B cell (primary cell): ENCODE data around the gene ARMS2. TPM values are rescaled to one million over a fixed set of nuclear protein-coding genes. Genes with fewer than 3 reads are reported as not detected.

Experiments
- ATAC-seq: fragments of 200-7000 bp; cut with Tn5 transposase; one replicate; pipeline ENCODE4 v1.10.0; 2021; ENCODE audit warnings: low read depth, mild to moderate bottlenecking, moderate number of reproducible peaks, moderate library complexity
- CTCF ChIA-PET: fragments of 350-600 bp; sonication (Branson Sonifier 250); formaldehyde crosslinking; loops from one replicate; lab custom pipeline; 2021; ENCODE audit warnings: antibody characterized with exemption, inconsistent platforms; lab: Charles Lee
- POLR2A ChIA-PET: fragments of 350-600 bp; sonication (Branson Sonifier 250); formaldehyde crosslinking; loops from one replicate; lab custom pipeline; 2021; ENCODE audit warnings: antibody characterized with exemption; lab: Charles Lee
- DNase-seq: peaks from one replicate; pipeline ENCODE4 v3.0.0; 2013
- H2AFZ ChIP-seq: 2 replicates; pipeline ENCODE4 v1.6.1; 2012; ENCODE audit warnings: mild to moderate bottlenecking, low read depth, low read length; ENCODE audit not compliant: insufficient read depth, poor library complexity, severe bottlenecking
- H3K27ac ChIP-seq, 2 donors: 1 replicate in 1 of 2; 2 replicates in 1 of 2; pipeline ENCODE4 v1.5.1; 2012 to 2013; ENCODE audit warnings: low read length in 2 of 2, mild to moderate bottlenecking in 2 of 2, moderate library complexity in 1 of 2
- H3K27me3 ChIP-seq, 4 experiments: fragments of 200-600 bp in 1 of 4; sonication (generic) in 1 of 4; replicated peaks in 1 of 4; 1 replicate in 2 of 4; 2 replicates in 2 of 4; pipeline versions ENCODE4 v1.6.1 to v1.7.0; 2013 to 2016; ENCODE audit warnings: low read length in 3 of 4, mild to moderate bottlenecking in 2 of 4, mixed read lengths in 1 of 4, moderate library complexity in 1 of 4; ENCODE audit not compliant: insufficient read depth in 4 of 4, control insufficient read depth in 3 of 4; ENCODE audit errors: control extremely low read depth in 1 of 4
- H3K36me3 ChIP-seq, 2 experiments: replicated peaks in 1 of 2; 1 replicate in 1 of 2; 2 replicates in 1 of 2; pipeline versions ENCODE4 v1.6.1 to v1.7.1; 2013; ENCODE audit warnings: low read length in 1 of 2; ENCODE audit not compliant: insufficient read depth in 2 of 2, control insufficient read depth in 1 of 2; ENCODE audit errors: control extremely low read depth in 1 of 2, extremely low read depth in 1 of 2
- H3K4me1 ChIP-seq, 2 donors: fragments of 200-600 bp in 1 of 2; sonication (generic) in 1 of 2; 1 replicate in 1 of 2; 2 replicates in 1 of 2; pipeline versions ENCODE4 v1.5.1 to v1.6.1; 2013 to 2017; ENCODE audit warnings: low read length in 2 of 2; ENCODE audit not compliant: control insufficient read depth in 2 of 2, insufficient read depth in 2 of 2
- H3K4me2 ChIP-seq: replicated peaks from 2 replicates; pipeline ENCODE3; 2012; ENCODE audit warnings: mild to moderate bottlenecking, low read depth, low read length; ENCODE audit not compliant: poor library complexity, severe bottlenecking
- H3K4me3 ChIP-seq, 5 experiments: fragments of 200-600 bp in 1 of 5; sonication (generic) in 1 of 5; 1 replicate in 3 of 5; 2 replicates in 2 of 5; pipeline versions ENCODE4 v1.5.1 to v1.7.0; 2011 to 2016; ENCODE audit warnings: low read length in 4 of 5, mild to moderate bottlenecking in 4 of 5, low read depth in 2 of 5, control low read depth in 1 of 5, moderate library complexity in 1 of 5; ENCODE audit not compliant: insufficient read depth in 1 of 5; ENCODE audit errors: control extremely low read depth in 1 of 5, extremely low read depth in 1 of 5
- H3K79me2 ChIP-seq: fragments of 200-600 bp; sonication (generic); one replicate; pipeline ENCODE4 v1.6.0; 2016; ENCODE audit warnings: low read length; ENCODE audit not compliant: control insufficient read depth, insufficient read depth
- H3K9ac ChIP-seq: fragments of 200-600 bp; sonication (generic); 2 replicates; pipeline ENCODE4 v1.6.1; 2017; ENCODE audit warnings: mild to moderate bottlenecking, low read length, moderate library complexity
- H3K9me3 ChIP-seq, 3 donors: one replicate each; pipeline versions ENCODE4 v1.6.1 to v1.7.1; 2013; ENCODE audit warnings: low read length in 2 of 3; ENCODE audit not compliant: control insufficient read depth in 2 of 3, insufficient read depth in 1 of 3; ENCODE audit errors: control extremely low read depth in 1 of 3
- H4K20me1 ChIP-seq: 2 replicates; pipeline ENCODE4 v1.6.0; 2012; ENCODE audit warnings: mild to moderate bottlenecking, low read length; ENCODE audit not compliant: insufficient read depth, control insufficient read depth, poor library complexity, severe bottlenecking
- H3K27ac Mint-ChIP-seq: one replicate; pipeline ENCODE4 v1.8.0; 2021; ENCODE audit warnings: mixed read lengths
- H3K27me3 Mint-ChIP-seq: one replicate; pipeline ENCODE4 v1.8.0; 2021; ENCODE audit warnings: mixed read lengths
- H3K4me1 Mint-ChIP-seq: one replicate; pipeline ENCODE4 v1.8.0; 2021; ENCODE audit warnings: mixed read lengths
- H3K4me3 Mint-ChIP-seq: one replicate; pipeline ENCODE4 v1.8.0; 2021; ENCODE audit warnings: mixed read lengths
- H3K9me3 Mint-ChIP-seq: one replicate; pipeline ENCODE4 v1.8.0; 2022; ENCODE audit warnings: mixed read lengths; ENCODE audit not compliant: insufficient read depth
- CTCF ChIP-seq: fragments of 200-600 bp; IDR thresholded peaks from one replicate; pipeline ENCODE4 v1.8.0; 2022; ENCODE audit warnings: antibody characterized with exemption, mild to moderate bottlenecking
- EZH2 ChIP-seq: IDR thresholded peaks from 2 replicates; pipeline ENCODE4 v1.6.1; 2012; ENCODE audit warnings: borderline replicate concordance, low read depth, mild to moderate bottlenecking, moderate library complexity, low read length; ENCODE audit not compliant: insufficient read depth, poor library complexity, severe bottlenecking
- WGBS: methylation state at CpG from one replicate; pipeline ENCODE4 v1.1.5; 2013; ENCODE audit warnings: missing lambda C conversion rate; ENCODE audit not compliant: insufficient coverage; 5-methylcytosine and 5-hydroxymethylcytosine counted together
- intact Hi-C: fragments of 100-400 bp; cut with micrococcal nuclease; formaldehyde crosslinking; loops from one replicate; pipeline ENCODE4 v1.10.0; 2022
- polyA plus RNA-seq: library from polyadenylated mRNA; depleted of rRNA; stranded (reverse); fragments of >200 nt; gene quantifications from 2 replicates; pipeline ENCODE4 v1.2.3, GENCODE V29; 2012
- total RNA-seq, 2 donors: library from RNA; stranded (reverse); fragments of 120-200 nt in 1 of 2; gene quantifications; 1 replicate in 1 of 2; 2 replicates in 1 of 2; pipeline versions ENCODE4 v1.2.3 to v1.2.4, GENCODE V29; 2013 to 2022

The ARMS2 gene
- total and polyA plus RNA-seq, 2 donors (not counting 1 experiment from before 2014, with no cell fraction given), result not detected

GRCh38 chr10:122463466-122464249 is 9.2 kb downstream of the ARMS2 start:
- H4K20me1 ChIP-seq, result no peaks in the 10 kb centered on the region
- H3K27ac ChIP-seq, result no peak overlapping the region
- H3K4me3 ChIP-seq, result no peak overlapping the region
- no peaks in the 10 kb centered on the region for H3K9me3 Mint-ChIP-seq
- TF ChIP-seq CTCF (no peak), EZH2 (no peak)
- H3K4me2 ChIP-seq, result no peak overlapping the region
- H3K9me3 ChIP-seq, result no peaks in the 10 kb centered on the region
- H3K4me3 Mint-ChIP-seq, result peak overlapping the region; percentile 54
- 74% methylated on average over 15 of the region's 17 CpGs for WGBS
- H3K4me1 ChIP-seq, result peaks cover 5 to 26% of the 10 kb centered on the region in 2 donors
- POLR2A ChIA-PET, result no interaction called here
- no peak overlapping the region for H2AFZ ChIP-seq
- DNase-seq, result no peak
- H3K27me3 Mint-ChIP-seq, result peaks cover 53% of the 10 kb centered on the region
- H3K79me2 ChIP-seq, result no peaks in the 10 kb centered on the region
- H3K27ac Mint-ChIP-seq, result no peak overlapping the region
- intact Hi-C loops, result no loop called here
- H3K36me3 ChIP-seq, result no peaks in the 10 kb centered on the region
- peaks cover 0 to 43% (median 22%) of the 10 kb centered on the region in 4 experiments for H3K27me3 ChIP-seq
- peaks cover 15% of the 10 kb centered on the region for H3K4me1 Mint-ChIP-seq
- no peak for ATAC-seq
- no peak overlapping the region for H3K9ac ChIP-seq
- CTCF ChIA-PET, result no interaction called here

- no peaks in the 10 kb centered on the region for H3K9me3 ChIP-seq
- intact Hi-C loops, result no loop called here
- Mint-ChIP-seq H3K27ac (no peak overlapping the region), H3K27me3 (peaks cover 53% of the 10 kb centered on the region), H3K4me1 (peaks cover 15% of the 10 kb centered on the region), H3K9me3 (no peaks in the 10 kb centered on the region), H3K4me3 (no peak overlapping the region)
- no peaks in the 10 kb centered on the region for H4K20me1 ChIP-seq
- no peak for TF ChIP-seq CTCF
- no peak for TF ChIP-seq EZH2
- no peaks in the 10 kb centered on the region for H3K79me2 ChIP-seq
- H3K9ac ChIP-seq, result no peak overlapping the region
- H2AFZ ChIP-seq, result no peak overlapping the region
- peaks cover 0 to 37% (median 19%) of the 10 kb centered on the region in 4 experiments for H3K27me3 ChIP-seq
- CTCF ChIA-PET, result no interaction called here
- no peak for DNase-seq
- H3K4me2 ChIP-seq, result no peak overlapping the region
- WGBS, result 90% methylated on average over 2 of the region's 4 CpGs
- POLR2A ChIA-PET, result no interaction called here
- no peak overlapping the region for H3K27ac ChIP-seq
- H3K4me3 ChIP-seq, result no peak overlapping the region
- no peaks in the 10 kb centered on the region for H3K36me3 ChIP-seq
- peaks cover 5 to 23% of the 10 kb centered on the region in 2 donors for H3K4me1 ChIP-seq
- ATAC-seq, result no peak
These were observed 9.7 kb downstream of the ARMS2 start for GRCh38 chr10:122464250-122464510.
